Smooth muscle cell (in vitro differentiated cells): ENCODE results near the gene HGFAC. TPM values are rescaled to one million over a fixed set of nuclear protein-coding genes. Genes with fewer than 3 reads are reported as not detected.
"Not testable (repeated sequence)": the region's sequence is repeated elsewhere in the genome, so short reads cannot be mapped to it uniquely, and the experiment has no call there.

Experiments
- DNase-seq: peaks from one replicate; lab custom pipeline; 2025; ENCODE audit not compliant: unreplicated experiment; lab: John Stamatoyannopoulos, UW
- H2AFZ ChIP-seq: fragments of 200-600 bp; sonication (generic); 2 replicates; pipeline ENCODE4 v1.6.0; 2016; ENCODE audit warnings: antibody characterized with exemption, low read depth, mild to moderate bottlenecking
- H3F3A ChIP-seq: fragments of 200-600 bp; sonication (generic); 2 replicates; pipeline ENCODE4 v1.6.0; 2017; ENCODE audit warnings: antibody characterized with exemption, low read depth
- H3K27ac ChIP-seq: fragments of 200-600 bp; sonication (generic); 2 replicates; pipeline ENCODE4 v1.5.1; 2016; ENCODE audit warnings: low read depth, mild to moderate bottlenecking
- H3K27me3 ChIP-seq: fragments of 200-600 bp; sonication (generic); 2 replicates; pipeline ENCODE4 v1.6.1; 2016; ENCODE audit warnings: low read depth, mild to moderate bottlenecking
- H3K36me3 ChIP-seq: fragments of 200-600 bp; sonication (generic); 2 replicates; pipeline ENCODE4 v1.5.1; 2016; ENCODE audit warnings: low read depth
- H3K4me1 ChIP-seq: fragments of 200-600 bp; sonication (generic); 2 replicates; pipeline ENCODE4 v1.5.1; 2016; ENCODE audit warnings: low read depth
- H3K4me2 ChIP-seq: fragments of 200-600 bp; sonication (generic); 2 replicates; pipeline ENCODE4 v1.6.0; 2016; ENCODE audit warnings: mild to moderate bottlenecking
- H3K4me3 ChIP-seq: fragments of 200-600 bp; sonication (generic); 2 replicates; pipeline ENCODE4 v1.5.1; 2016; ENCODE audit warnings: mild to moderate bottlenecking
- H3K79me2 ChIP-seq: fragments of 200-600 bp; sonication (generic); 2 replicates; pipeline ENCODE4 v1.6.0; 2016; ENCODE audit warnings: low read depth, mild to moderate bottlenecking
- H3K9ac ChIP-seq: fragments of 200-600 bp; sonication (generic); 2 replicates; pipeline ENCODE4 v1.6.0; 2016; ENCODE audit warnings: low read depth
- H3K9me3 ChIP-seq: fragments of 200-600 bp; sonication (generic); replicated peaks from 2 replicates; pipeline ENCODE4 v1.5.1; 2016; ENCODE audit warnings: low read depth
- H4K20me1 ChIP-seq: fragments of 200-600 bp; sonication (generic); 2 replicates; pipeline ENCODE4 v1.6.0; 2016; ENCODE audit warnings: low read depth
- CTCF ChIP-seq: fragments of 200-600 bp; sonication (generic); IDR thresholded peaks from 2 replicates; pipeline ENCODE4 v1.5.1; 2017; ENCODE audit warnings: borderline replicate concordance, mild to moderate bottlenecking, antibody characterized with exemption; ENCODE audit not compliant: insufficient read depth, poor library complexity, severe bottlenecking
- WGBS: methylation state at CpG from one replicate; pipeline ENCODE4 v1.1.7; 2016; ENCODE audit warnings: low lambda C conversion rate; 5-methylcytosine and 5-hydroxymethylcytosine counted together
- polyA plus RNA-seq: library from polyadenylated mRNA; unstranded; fragments of >200 nt; fragmentation: Nextera tagmentation; extraction: Ambion mirVana; gene quantifications from 2 replicates; pipeline ENCODE4 v1.2.1, GENCODE V29; 2016
- total RNA-seq: library from RNA; depleted of rRNA; stranded (reverse); fragments of >200 nt; gene quantifications from 2 replicates; pipeline ENCODE4 v1.2.3, GENCODE V29; 2014

Gene HGFAC
- total and polyA plus RNA-seq, 2 experiments from 2014 or later = 0.58 TPM; not detected in 1

GRCh38 chr4:3409571-3410091, 32.1 kb upstream of the HGFAC start:
- H3K27ac ChIP-seq = no peak overlapping the region
- H3K9ac ChIP-seq = no peak overlapping the region
- no peaks in the 10 kb centered on the region for H3K79me2 ChIP-seq
- H3K9me3 ChIP-seq = no peaks in the 10 kb centered on the region
- DNase-seq = no peak
- no peaks in the 10 kb centered on the region for H3F3A ChIP-seq
- H3K4me2 ChIP-seq = no peak overlapping the region
- no peaks in the 10 kb centered on the region for H3K36me3 ChIP-seq
- H4K20me1 ChIP-seq = peaks cover 96% of the 10 kb centered on the region
- H3K4me3 ChIP-seq = no peak overlapping the region
- H3K27me3 ChIP-seq = no peaks in the 10 kb centered on the region
- no peak overlapping the region for H2AFZ ChIP-seq
- 88% methylated on average over 15 of the region's 15 CpGs for WGBS
- H3K4me1 ChIP-seq = no peaks in the 10 kb centered on the region
- TF ChIP-seq CTCF = no peak

GRCh38 chr4:3410401-3411135, 31.2 kb upstream of the HGFAC start:
- 97% methylated on average over 22 of the region's 22 CpGs for WGBS
- Histone ChIP-seq H3K79me2 (no peaks in the 10 kb centered on the region), H3K27ac (no peak overlapping the region), H3K36me3 (no peaks in the 10 kb centered on the region), H2AFZ (no peak overlapping the region), H3F3A (no peaks in the 10 kb centered on the region), H3K9me3 (no peaks in the 10 kb centered on the region), H3K27me3 (no peaks in the 10 kb centered on the region), H3K4me3 (no peak overlapping the region), H4K20me1 (peaks cover 87% of the 10 kb centered on the region), H3K4me2 (no peak overlapping the region), H3K4me1 (no peaks in the 10 kb centered on the region), H3K9ac (no peak overlapping the region)
- no peak for TF ChIP-seq CTCF
- DNase-seq = no peak

GRCh38 chr4:3411190-3411589, 30.6 kb upstream of the HGFAC start:
- WGBS = 98% methylated on average over 17 of the region's 17 CpGs
- not testable (repeated sequence) for H3K9ac ChIP-seq, H3K36me3 ChIP-seq, H3K79me2 ChIP-seq, H2AFZ ChIP-seq, H3K4me2 ChIP-seq, H3K27ac ChIP-seq, DNase-seq, H3K4me1 ChIP-seq, H3F3A ChIP-seq, H3K4me3 ChIP-seq, H3K27me3 ChIP-seq, H3K9me3 ChIP-seq
- H4K20me1 ChIP-seq = peaks cover 81% of the 10 kb centered on the region

GRCh38 chr4:3411676-3412075, 30.1 kb upstream of the HGFAC start:
- Histone ChIP-seq H3F3A (no peaks in the 10 kb centered on the region), H4K20me1 (peaks cover 76% of the 10 kb centered on the region), H3K9me3 (no peaks in the 10 kb centered on the region), H3K79me2 (no peaks in the 10 kb centered on the region), H3K4me2 (no peak overlapping the region), H2AFZ (no peak overlapping the region), H3K9ac (no peak overlapping the region), H3K27me3 (no peaks in the 10 kb centered on the region), H3K4me3 (no peak overlapping the region), H3K36me3 (no peaks in the 10 kb centered on the region), H3K27ac (no peak overlapping the region), H3K4me1 (no peaks in the 10 kb centered on the region)
- no peak for TF ChIP-seq CTCF
- 98% methylated on average over 17 of the region's 17 CpGs for WGBS
- DNase-seq = no peak
